GM12878 (cell line): Measurements from ENCODE around the gene PCYT1B.

Experiments
- BMI1 ChIP-seq: fragments of 450-650 bp; IDR thresholded peaks from 2 replicates; pipeline ENCODE4 v1.6.1; 2016; ENCODE audit warnings: mild to moderate bottlenecking, moderate library complexity, borderline replicate concordance
- CBFB ChIP-seq: IDR thresholded peaks from 2 replicates; pipeline ENCODE4 v1.6.1; 2016; ENCODE audit warnings: antibody characterized with exemption, low read depth
- CTCF ChIP-seq, 3 experiments: IDR thresholded peaks in 2 of 3; conservative IDR thresholded peaks in 1 of 3; 2 replicates each; pipeline ENCODE4 v1.5.1; 2011; ENCODE audit warnings: low read depth in 3 of 3, low read length in 3 of 3, mild to moderate bottlenecking in 3 of 3, control low read depth in 2 of 3, moderate library complexity in 2 of 3, inconsistent platforms in 1 of 3, mixed read lengths in 1 of 3; ENCODE audit not compliant: control insufficient read depth in 2 of 3, insufficient read depth in 1 of 3; ENCODE audit errors: extremely low read depth in 1 of 3
- HDAC6 ChIP-seq: fragments of 200-600 bp; sonication (generic); IDR thresholded peaks from one replicate; pipeline ENCODE4 v1.8.0; 2017; ENCODE audit warnings: antibody characterized with exemption; ENCODE audit not compliant: unreplicated experiment
- HSF1 ChIP-seq: fragments of 150-350 bp; IDR thresholded peaks from 2 replicates; pipeline ENCODE4 v1.6.1; 2014; ENCODE audit warnings: mild to moderate bottlenecking, low read depth, low read length
- POLR2A ChIP-seq: IDR thresholded peaks from 2 replicates; pipeline ENCODE4 v1.6.1; 2011; ENCODE audit warnings: low read depth, mild to moderate bottlenecking, low read length
- POLR2AphosphoS5 ChIP-seq: IDR thresholded peaks from 2 replicates; pipeline ENCODE4 v1.6.1; 2011; ENCODE audit warnings: mild to moderate bottlenecking, low read length, inconsistent platforms
- POU2F2 ChIP-seq: IDR thresholded peaks from 3 replicates; pipeline ENCODE4 v1.6.1; 2011; ENCODE audit warnings: low read depth, mild to moderate bottlenecking, low read length, borderline replicate concordance
- RAD21 ChIP-seq: IDR thresholded peaks from 2 replicates; pipeline ENCODE4 v1.6.1; 2011; ENCODE audit warnings: mild to moderate bottlenecking, low read depth, low read length, moderate library complexity; ENCODE audit not compliant: insufficient read depth
- SMC3 ChIP-seq: IDR thresholded peaks from 2 replicates; pipeline ENCODE4 v1.6.1; 2011; ENCODE audit warnings: low read length, improper control_type of control experiment, borderline replicate concordance
- SP1 ChIP-seq: IDR thresholded peaks from one replicate; pipeline ENCODE4 v1.6.1; 2011; ENCODE audit warnings: low read depth, low read length
- ZBTB40 ChIP-seq: fragments of 450-650 bp; IDR thresholded peaks from 2 replicates; pipeline ENCODE4 v1.6.1; 2016; ENCODE audit warnings: mild to moderate bottlenecking, moderate library complexity, borderline replicate concordance
- ZNF274 ChIP-seq: IDR thresholded peaks from one replicate; pipeline ENCODE4 v1.8.0; 2011; ENCODE audit not compliant: insufficient read length, insufficient read depth
- ZNF384 ChIP-seq: IDR thresholded peaks from 2 replicates; pipeline ENCODE4 v1.6.1; 2012; ENCODE audit warnings: low read depth, mild to moderate bottlenecking, low read length, improper control_type of control experiment, borderline replicate concordance

GRCh38 chrX:24661292-24661691, 14.1 kb upstream of the PCYT1B start:
- TF ChIP-seq CTCF (IDR thresholded peaks at IDR 0.05 in 2 of 3, conservative IDR thresholded peaks at IDR 0.05 in 1 of 3; ENCODE audit: control insufficient read depth in 2 of 3, extremely low read depth in 1 of 3, insufficient read depth in 1 of 3, low read depth in 3 of 3, low read length in 3 of 3), result no peak
- TF ChIP-seq HDAC6, result no peak
- no peak for TF ChIP-seq CBFB
- TF ChIP-seq ZBTB40, result no peak
- no peak for TF ChIP-seq POLR2AphosphoS5
- TF ChIP-seq SMC3, result no peak
- TF ChIP-seq HSF1, result no peak
- TF ChIP-seq ZNF384, result no peak
- TF ChIP-seq RAD21, result no peak
- TF ChIP-seq BMI1, result no peak
- no peak for TF ChIP-seq ZNF274
- TF ChIP-seq POLR2A, result no peak
- no peak for TF ChIP-seq POU2F2
- no peak for TF ChIP-seq SP1
